HL-60 (cell line): ENCODE data around the gene ECHDC3.

Experiments
- CTCF ChIP-seq: IDR thresholded peaks from one replicate; pipeline ENCODE4 v1.5.1; 2011; ENCODE audit warnings: low read length, control low read depth, inconsistent platforms; ENCODE audit not compliant: insufficient read depth
- GABPA ChIP-seq: IDR thresholded peaks from 2 replicates; pipeline ENCODE4 v1.6.1; 2012; ENCODE audit warnings: low read depth
- POLR2AphosphoS5 ChIP-seq: IDR thresholded peaks from 2 replicates; pipeline ENCODE4 v1.6.1; 2012; ENCODE audit warnings: low read depth
- REST ChIP-seq: IDR thresholded peaks from 2 replicates; pipeline ENCODE4 v1.6.1; 2012; ENCODE audit warnings: low read depth; ENCODE audit not compliant: insufficient replicate concordance
- SPI1 ChIP-seq: IDR thresholded peaks from 2 replicates; pipeline ENCODE4 v1.6.1; 2012; ENCODE audit warnings: low read depth, mild to moderate bottlenecking, borderline replicate concordance

- TF ChIP-seq CTCF (no peak), REST (no peak), POLR2AphosphoS5 (no peak), GABPA (no peak), SPI1 (no peak)
Observed at GRCh38 chr10:11783558-11783865, 41.3 kb downstream of the ECHDC3 start.
